Progenitor cell of endocrine pancreas (in vitro differentiated cells): ENCODE measurements around the gene SLU7. TPM values are rescaled to one million over a fixed set of nuclear protein-coding genes. Genes with fewer than 3 reads are reported as not detected.

Source experiments
- DNase-seq: peaks from one replicate; pipeline ENCODE4 v3.0.0; 2021; ENCODE audit warnings: low spot score; ENCODE audit not compliant: unreplicated experiment
- H3K27ac Mint-ChIP-seq: 2 replicates; pipeline ENCODE4 v1.8.0; 2021; ENCODE audit warnings: mild to moderate bottlenecking, moderate library complexity, mixed read lengths
- H3K27me3 Mint-ChIP-seq: 2 replicates; pipeline ENCODE4 v1.8.0; 2021; ENCODE audit warnings: mixed read lengths
- H3K36me3 Mint-ChIP-seq: 2 replicates; pipeline ENCODE4 v1.8.0; 2022; ENCODE audit warnings: mixed read lengths; ENCODE audit not compliant: insufficient read depth
- H3K4me1 Mint-ChIP-seq: 2 replicates; pipeline ENCODE4 v1.8.0; 2021; ENCODE audit warnings: low read depth, mixed read lengths
- H3K4me3 Mint-ChIP-seq: 2 replicates; pipeline ENCODE4 v1.8.0; 2021; ENCODE audit warnings: low read depth, mild to moderate bottlenecking, moderate library complexity, mixed read lengths
- H3K9me3 Mint-ChIP-seq: 2 replicates; pipeline ENCODE4 v1.8.0; 2021; ENCODE audit warnings: low read depth, mixed read lengths
- total RNA-seq: library from RNA; stranded (reverse); gene quantifications from 2 replicates; pipeline ENCODE4 v1.2.1, GENCODE V29; 2021
- TF ChIP-seq, protein P1 (sequence below): fragments of 200-600 bp; sonication (generic); IDR thresholded peaks from one replicate; pipeline ENCODE4 v1.5.0; 2021; ENCODE audit warnings: antibody characterized with exemption, mild to moderate bottlenecking; ENCODE audit not compliant: unreplicated experiment

SLU7 gene
- total RNA-seq, 1 donor from 2014 or later, result 43.1 TPM

DNA sequence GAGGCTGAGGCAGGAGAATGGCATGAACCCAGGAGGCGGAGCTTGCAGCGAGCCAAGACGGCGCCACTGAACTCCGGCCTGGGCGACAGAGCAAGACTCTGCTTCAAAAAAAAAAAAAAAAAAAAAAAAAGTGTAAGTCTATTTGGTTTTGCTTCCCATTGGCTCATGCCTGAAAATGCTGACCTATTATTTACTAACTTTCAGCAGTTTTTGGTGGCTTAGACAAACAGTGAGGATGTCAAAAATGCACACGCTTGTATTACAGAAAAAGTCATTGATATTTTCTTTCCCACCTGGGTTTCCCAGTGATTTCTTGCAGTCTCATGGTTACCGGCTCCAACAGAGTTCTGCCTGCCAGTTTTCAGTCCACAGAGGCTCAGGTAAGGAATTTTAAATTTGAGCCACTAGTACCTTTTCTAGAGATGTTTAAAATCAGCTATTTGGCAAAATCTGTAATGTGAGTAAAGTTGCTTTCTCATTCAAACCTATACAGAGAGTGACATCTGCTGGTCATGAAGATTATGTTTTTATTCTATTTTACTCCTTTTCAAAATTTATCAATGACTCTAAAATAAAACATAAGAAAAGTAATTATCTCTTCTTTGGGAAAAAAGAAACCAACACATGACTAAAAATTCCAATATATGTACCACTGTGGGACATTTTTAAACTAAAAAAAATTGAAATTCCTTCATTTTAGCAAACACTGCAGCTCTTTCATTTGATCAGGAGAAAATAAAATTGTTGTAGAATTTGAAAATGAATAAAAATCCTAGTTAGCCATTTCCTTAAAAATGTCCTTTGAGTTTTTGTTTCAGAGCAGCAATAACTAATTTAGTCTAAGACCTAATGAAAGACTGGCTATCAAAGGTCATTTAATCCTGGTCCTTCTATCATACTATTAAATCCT is 27.8 kb downstream of the SLU7 start:
- DNase-seq, result no peak

DNA sequence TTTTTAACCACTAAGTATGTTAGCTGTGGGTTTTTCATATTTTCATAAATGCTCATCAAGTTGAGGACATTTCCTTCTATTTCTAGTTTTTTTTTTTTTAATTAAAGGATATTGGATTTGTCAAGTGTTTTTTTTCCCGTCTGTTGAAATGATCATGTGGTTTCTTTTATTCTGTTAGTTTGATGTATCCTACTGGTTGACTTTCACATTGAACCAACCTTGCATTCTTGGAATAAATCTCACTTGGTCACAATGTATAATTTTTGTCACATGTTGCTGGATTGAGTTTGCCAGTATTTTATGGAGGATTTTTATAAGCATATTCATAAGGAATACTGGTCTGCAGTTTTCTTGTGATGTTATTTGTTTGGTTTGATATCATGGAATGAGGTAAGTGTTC is 31.4 kb downstream of the SLU7 start:
- Mint-ChIP-seq H3K36me3 (peaks cover 14% of the 10 kb centered on the region), H3K27ac (peak overlapping the region; percentile 31), H3K4me3 (no peak overlapping the region), H3K4me1 (no peaks in the 10 kb centered on the region), H3K9me3 (peaks cover 15% of the 10 kb centered on the region), H3K27me3 (no peaks in the 10 kb centered on the region)
- TF ChIP-seq, protein P1, sequence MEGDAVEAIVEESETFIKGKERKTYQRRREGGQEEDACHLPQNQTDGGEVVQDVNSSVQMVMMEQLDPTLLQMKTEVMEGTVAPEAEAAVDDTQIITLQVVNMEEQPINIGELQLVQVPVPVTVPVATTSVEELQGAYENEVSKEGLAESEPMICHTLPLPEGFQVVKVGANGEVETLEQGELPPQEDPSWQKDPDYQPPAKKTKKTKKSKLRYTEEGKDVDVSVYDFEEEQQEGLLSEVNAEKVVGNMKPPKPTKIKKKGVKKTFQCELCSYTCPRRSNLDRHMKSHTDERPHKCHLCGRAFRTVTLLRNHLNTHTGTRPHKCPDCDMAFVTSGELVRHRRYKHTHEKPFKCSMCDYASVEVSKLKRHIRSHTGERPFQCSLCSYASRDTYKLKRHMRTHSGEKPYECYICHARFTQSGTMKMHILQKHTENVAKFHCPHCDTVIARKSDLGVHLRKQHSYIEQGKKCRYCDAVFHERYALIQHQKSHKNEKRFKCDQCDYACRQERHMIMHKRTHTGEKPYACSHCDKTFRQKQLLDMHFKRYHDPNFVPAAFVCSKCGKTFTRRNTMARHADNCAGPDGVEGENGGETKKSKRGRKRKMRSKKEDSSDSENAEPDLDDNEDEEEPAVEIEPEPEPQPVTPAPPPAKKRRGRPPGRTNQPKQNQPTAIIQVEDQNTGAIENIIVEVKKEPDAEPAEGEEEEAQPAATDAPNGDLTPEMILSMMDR, result no peak
- no peak for DNase-seq

More for the DNA sequence above, 27.8 kb downstream of the SLU7 start:
- Mint-ChIP-seq H3K36me3 (peaks cover 14% of the 10 kb centered on the region), H3K9me3 (peaks cover 15% of the 10 kb centered on the region), H3K27me3 (no peaks in the 10 kb centered on the region), H3K4me1 (no peaks in the 10 kb centered on the region), H3K4me3 (no peak overlapping the region), H3K27ac (no peak overlapping the region)
- TF ChIP-seq, protein P1, result peak; percentile 68

DNA sequence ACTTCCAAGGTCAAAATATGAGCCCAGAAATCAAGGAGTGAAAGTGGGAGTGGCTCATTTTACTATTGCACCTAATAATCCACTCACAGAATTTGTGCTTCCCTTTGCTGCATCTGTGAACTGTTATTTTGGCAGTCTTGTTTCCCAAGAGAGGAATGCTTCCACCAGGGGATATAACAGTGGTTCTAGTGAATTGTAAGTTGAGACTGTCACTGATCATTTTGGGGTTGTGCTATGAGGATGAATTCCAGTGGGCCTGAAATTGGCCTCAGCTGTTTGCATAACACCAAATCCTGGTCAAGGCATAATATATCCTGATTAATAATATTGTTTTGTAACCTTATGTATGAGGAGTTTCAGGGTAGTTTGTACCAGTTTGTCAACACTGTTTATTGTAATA is 33.4 kb downstream of the SLU7 start:
- Mint-ChIP-seq H3K36me3 (peaks cover 14% of the 10 kb centered on the region), H3K4me3 (no peak overlapping the region), H3K27ac (no peak overlapping the region), H3K4me1 (no peaks in the 10 kb centered on the region), H3K9me3 (peaks cover 15% of the 10 kb centered on the region), H3K27me3 (no peaks in the 10 kb centered on the region)
- TF ChIP-seq, protein P1, result no peak
- no peak for DNase-seq

- peaks cover 15% of the 10 kb centered on the region for H3K9me3 Mint-ChIP-seq
- TF ChIP-seq, protein P1, result no peak
- no peaks in the 10 kb centered on the region for H3K27me3 Mint-ChIP-seq
- DNase-seq, result no peak
- H3K4me1 Mint-ChIP-seq, result no peaks in the 10 kb centered on the region
- H3K36me3 Mint-ChIP-seq, result peaks cover 14% of the 10 kb centered on the region
- H3K27ac Mint-ChIP-seq, result no peak overlapping the region
- no peak overlapping the region for H3K4me3 Mint-ChIP-seq
Measured at GRCh38 chr5:160384681-160385080, 34.2 kb downstream of the SLU7 start.

- H3K9me3 Mint-ChIP-seq, result no peaks in the 10 kb centered on the region
- no peak overlapping the region for H3K27ac Mint-ChIP-seq
Measured at GRCh38 chr5:160382346-160382745, 36.5 kb downstream of the SLU7 start.

More at GRCh38 chr5:160382346-160382745, 36.5 kb downstream of the SLU7 start:
- Mint-ChIP-seq H3K36me3 (no peaks in the 10 kb centered on the region), H3K27me3 (no peaks in the 10 kb centered on the region), H3K4me3 (no peak overlapping the region), H3K4me1 (no peaks in the 10 kb centered on the region)
- TF ChIP-seq, protein P1, result no peak
- no peak for DNase-seq
